ENCODE results near the gene RAB3IL1. TPM values are rescaled to one million over a fixed set of nuclear protein-coding genes. Genes with fewer than 3 reads are reported as not detected.

Gene RAB3IL1
- total and polyA plus RNA-seq, 2 donors (not counting 1 experiment from before 2014, with no cell fraction given) = 9.6 to 13.4 TPM

- TF ChIP-seq CTCF (conservative IDR thresholded peaks at IDR 0.05 in 1 of 2, IDR thresholded peaks at IDR 0.05 in 1 of 2; ENCODE audit: low read depth in 1 of 2, low read length in 2 of 2) (no peak), EZH2 (IDR thresholded peaks at IDR 0.05; ENCODE audit: low read length, missing control alignments) (no peak)
- no peak overlapping the region for H3K4me2 ChIP-seq (ENCODE audit: extremely low read depth, insufficient read depth, low read length)
Observed at GRCh38 chr11:61868571-61869428, 48.6 kb downstream of the RAB3IL1 start.

DNA sequence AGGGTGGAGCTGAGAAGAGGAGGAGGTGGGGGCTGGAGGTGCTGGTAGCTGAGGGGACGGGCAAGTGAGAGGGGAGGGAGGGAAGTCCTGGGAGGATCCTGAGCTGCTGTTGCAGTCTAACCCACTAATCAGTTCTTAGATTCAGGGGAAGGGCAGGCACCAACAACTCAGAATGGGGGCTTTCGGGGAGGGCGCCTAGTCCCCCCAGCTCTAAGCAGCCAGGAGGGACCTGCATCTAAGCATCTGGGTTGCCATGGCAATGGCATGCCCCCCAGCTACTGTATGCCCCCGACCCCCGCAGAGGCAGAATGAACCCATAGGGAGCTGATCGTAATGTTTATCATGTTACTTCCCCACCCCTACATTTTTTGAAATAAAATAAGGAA is 50.4 kb downstream of the RAB3IL1 start:
- no peak for DNase-seq (ENCODE audit: low read depth in 2 of 2)
- H3K4me3 ChIP-seq (replicated peaks in 1 of 4; ENCODE audit: control extremely low read depth in 1 of 4, insufficient read depth in 1 of 4, low read depth in 3 of 4, low read length in 4 of 4) = no peak overlapping the region
- H3K27me3 ChIP-seq (ENCODE audit: control insufficient read depth, insufficient read depth, low read length) = no peaks in the 10 kb centered on the region
- H2AFZ ChIP-seq (ENCODE audit: low read length) = no peak overlapping the region
- no peak for TF ChIP-seq CTCF (conservative IDR thresholded peaks at IDR 0.05 in 1 of 2, IDR thresholded peaks at IDR 0.05 in 1 of 2; ENCODE audit: low read depth in 1 of 2, low read length in 2 of 2)
- TF ChIP-seq EZH2 (IDR thresholded peaks at IDR 0.05; ENCODE audit: low read length, missing control alignments) = no peak
- H3K36me3 ChIP-seq (ENCODE audit: control insufficient read depth, insufficient read depth, low read length) = peaks cover 25% of the 10 kb centered on the region
- peaks cover 4% of the 10 kb centered on the region for H3K4me1 ChIP-seq (ENCODE audit: control insufficient read depth, extremely low read depth, insufficient read depth, low read length)
- no peak overlapping the region for H3K9ac ChIP-seq (ENCODE audit: insufficient read depth, low read length)
- H3K9me3 ChIP-seq (ENCODE audit: control insufficient read depth, insufficient read depth, low read depth, low read length) = no peaks in the 10 kb centered on the region
- no peak overlapping the region for H3K27ac ChIP-seq (ENCODE audit: insufficient read depth, low read length)
- no peaks in the 10 kb centered on the region for H3K79me2 ChIP-seq (ENCODE audit: control insufficient read depth, insufficient read depth, low read length)
- H3K4me2 ChIP-seq (ENCODE audit: extremely low read depth, insufficient read depth, low read length) = no peak overlapping the region
- no peaks in the 10 kb centered on the region for H4K20me1 ChIP-seq (ENCODE audit: control insufficient read depth, extremely low read depth, insufficient read depth, low read length)

More at GRCh38 chr11:61868571-61869428, 48.6 kb downstream of the RAB3IL1 start:
- H3K4me3 ChIP-seq (replicated peaks in 1 of 4; ENCODE audit: control extremely low read depth in 1 of 4, insufficient read depth in 1 of 4, low read depth in 3 of 4, low read length in 4 of 4) = no peak overlapping the region
- H3K9ac ChIP-seq (ENCODE audit: insufficient read depth, low read length) = no peak overlapping the region
- H3K27ac ChIP-seq (ENCODE audit: insufficient read depth, low read length) = no peak overlapping the region
- H3K27me3 ChIP-seq (ENCODE audit: control insufficient read depth, insufficient read depth, low read length) = no peaks in the 10 kb centered on the region
- DNase-seq (ENCODE audit: low read depth in 2 of 2) = no peak
- H3K36me3 ChIP-seq (ENCODE audit: control insufficient read depth, insufficient read depth, low read length) = peaks cover 15% of the 10 kb centered on the region
- no peaks in the 10 kb centered on the region for H3K9me3 ChIP-seq (ENCODE audit: control insufficient read depth, insufficient read depth, low read depth, low read length)
- H2AFZ ChIP-seq (ENCODE audit: low read length) = no peak overlapping the region
- peaks cover 4% of the 10 kb centered on the region for H3K4me1 ChIP-seq (ENCODE audit: control insufficient read depth, extremely low read depth, insufficient read depth, low read length)
- H3K79me2 ChIP-seq (ENCODE audit: control insufficient read depth, insufficient read depth, low read length) = no peaks in the 10 kb centered on the region
- no peaks in the 10 kb centered on the region for H4K20me1 ChIP-seq (ENCODE audit: control insufficient read depth, extremely low read depth, insufficient read depth, low read length)

DNA sequence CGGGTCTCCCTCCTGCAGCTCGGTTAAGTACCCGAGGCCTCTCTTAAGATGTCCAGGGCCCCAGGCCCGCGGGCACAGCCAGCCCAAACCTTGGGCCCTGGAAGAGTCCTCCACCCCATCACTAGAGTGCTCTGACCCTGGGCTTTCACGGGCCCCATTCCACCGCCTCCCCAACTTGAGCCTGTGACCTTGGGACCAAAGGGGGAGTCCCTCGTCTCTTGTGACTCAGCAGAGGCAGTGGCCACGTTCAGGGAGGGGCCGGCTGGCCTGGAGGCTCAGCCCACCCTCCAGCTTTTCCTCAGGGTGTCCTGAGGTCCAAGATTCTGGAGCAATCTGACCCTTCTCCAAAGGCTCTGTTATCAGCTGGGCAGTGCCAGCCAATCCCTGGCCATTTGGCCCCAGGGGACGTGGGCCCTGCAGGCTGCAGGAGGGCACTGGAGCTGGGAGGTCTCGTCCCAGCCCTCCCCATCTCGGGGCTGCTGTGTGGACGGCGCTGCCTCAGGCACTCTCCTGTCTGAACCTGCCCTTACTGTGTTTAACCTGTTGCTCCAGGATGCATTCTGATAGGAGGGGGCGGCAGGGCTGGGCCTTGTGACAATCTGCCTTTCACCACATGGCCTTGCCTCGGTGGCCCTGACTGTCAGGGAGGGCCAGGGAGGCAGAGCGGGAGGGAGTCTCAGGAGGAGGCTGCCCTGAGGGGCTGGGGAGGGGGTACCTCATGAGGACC is 51.0 kb downstream of the RAB3IL1 start:
- H3K9me3 ChIP-seq (ENCODE audit: control insufficient read depth, insufficient read depth, low read depth, low read length) = no peaks in the 10 kb centered on the region
- no peak overlapping the region for H3K4me2 ChIP-seq (ENCODE audit: extremely low read depth, insufficient read depth, low read length)
- H3K4me3 ChIP-seq (replicated peaks in 1 of 4; ENCODE audit: control extremely low read depth in 1 of 4, insufficient read depth in 1 of 4, low read depth in 3 of 4, low read length in 4 of 4) = no peak overlapping the region
- no peaks in the 10 kb centered on the region for H4K20me1 ChIP-seq (ENCODE audit: control insufficient read depth, extremely low read depth, insufficient read depth, low read length)
- H3K4me1 ChIP-seq (ENCODE audit: control insufficient read depth, extremely low read depth, insufficient read depth, low read length) = peaks cover 1% of the 10 kb centered on the region
- no peak overlapping the region for H3K27ac ChIP-seq (ENCODE audit: insufficient read depth, low read length)
- no peak overlapping the region for H2AFZ ChIP-seq (ENCODE audit: low read length)
- H3K27me3 ChIP-seq (ENCODE audit: control insufficient read depth, insufficient read depth, low read length) = no peaks in the 10 kb centered on the region
- TF ChIP-seq EZH2 (IDR thresholded peaks at IDR 0.05; ENCODE audit: low read length, missing control alignments) = no peak
- no peak for DNase-seq (ENCODE audit: low read depth in 2 of 2)
- H3K9ac ChIP-seq (ENCODE audit: insufficient read depth, low read length) = no peak overlapping the region
- no peaks in the 10 kb centered on the region for H3K79me2 ChIP-seq (ENCODE audit: control insufficient read depth, insufficient read depth, low read length)
- H3K36me3 ChIP-seq (ENCODE audit: control insufficient read depth, insufficient read depth, low read length) = peaks cover 29% of the 10 kb centered on the region
